Panc1 (cell line): ENCODE measurements around the gene EIPR1. TPM values are rescaled to one million over a fixed set of nuclear protein-coding genes. Genes with fewer than 3 reads are reported as not detected.

Source experiments
- ATAC-seq: fragments of 200-7000 bp; cut with Tn5 transposase; 2 replicates; pipeline ENCODE4 v1.9.1; 2020; ENCODE audit warnings: mild to moderate bottlenecking, moderate library complexity
- Bru-seq: library from RNA; stranded (reverse); fragments of 400-500 nt; gene quantifications from one replicate; lab custom pipeline; 2021; lab: Mats Ljungman, UMichigan
- BruChase-seq, 2 experiments: library from RNA; stranded (reverse); fragments of 400-500 nt; gene quantifications; one replicate each; lab custom pipeline; 2021; lab: Mats Ljungman, UMichigan
- BruUV-seq: library from RNA; stranded (reverse); fragments of 400-500 nt; replicated peaks from 2 replicates; lab custom pipeline; 2021; lab: Mats Ljungman, UMichigan
- CTCF ChIA-PET: fragments of 300-600 bp; sonication (Branson Sonifier 250); formaldehyde crosslinking; loops from one replicate; lab custom pipeline; 2022; ENCODE audit warnings: antibody characterized with exemption; lab: Charles Lee
- POLR2A ChIA-PET: fragments of 300-600 bp; sonication (Branson Sonifier 250); formaldehyde crosslinking; loops from one replicate; lab custom pipeline; 2022; ENCODE audit warnings: antibody characterized with exemption; lab: Charles Lee
- DNase-seq: peaks from one replicate; pipeline ENCODE4 v3.0.0-alpha.2; 2010; ENCODE audit warnings: low read depth, low spot score
- H3K27ac ChIP-seq: 2 replicates; pipeline ENCODE4 v1.5.1; 2011; ENCODE audit warnings: mild to moderate bottlenecking, low read length, inconsistent platforms
- H3K27me3 ChIP-seq: fragments of 200-500 bp; sonication (Bioruptor generic); 2 replicates; pipeline ENCODE4 v1.6.0; 2014; ENCODE audit warnings: low read length, inconsistent platforms; ENCODE audit not compliant: control insufficient read depth, insufficient read depth
- H3K36me3 ChIP-seq: fragments of 200-500 bp; sonication (Bioruptor generic); 2 replicates; pipeline ENCODE4 v1.5.1; 2014; ENCODE audit warnings: inconsistent platforms, mild to moderate bottlenecking, low read length, moderate library complexity; ENCODE audit not compliant: control insufficient read depth, insufficient read depth
- H3K4me1 ChIP-seq: 2 replicates; pipeline ENCODE4 v1.5.1; 2011; ENCODE audit warnings: inconsistent platforms, mild to moderate bottlenecking, low read length, moderate library complexity; ENCODE audit not compliant: control insufficient read depth, insufficient read depth
- H3K4me3 ChIP-seq, 2 experiments: 2 replicates each; pipeline ENCODE4 v1.5.1; 2011 to 2012; ENCODE audit warnings: low read depth in 2 of 2, low read length in 2 of 2, mild to moderate bottlenecking in 2 of 2, inconsistent platforms in 1 of 2, moderate library complexity in 1 of 2
- H3K9me3 ChIP-seq: fragments of 200-500 bp; sonication (Bioruptor generic); 2 replicates; pipeline ENCODE4 v1.5.1; 2014; ENCODE audit warnings: low read depth, mild to moderate bottlenecking, inconsistent platforms, low read length, moderate library complexity; ENCODE audit not compliant: control insufficient read depth, insufficient read depth
- POLR2AphosphoS5 ChIP-seq: IDR thresholded peaks from 2 replicates; pipeline ENCODE4 v1.6.1; 2012; ENCODE audit warnings: mild to moderate bottlenecking, low read depth, low read length, moderate library complexity
- SIN3A ChIP-seq: IDR thresholded peaks from 2 replicates; pipeline ENCODE4 v1.6.1; 2012; ENCODE audit warnings: low read depth, mild to moderate bottlenecking, low read length, moderate library complexity, borderline replicate concordance; ENCODE audit not compliant: insufficient read depth
- TCF7L2 ChIP-seq: IDR thresholded peaks from 2 replicates; pipeline ENCODE4 v1.6.1; 2011; ENCODE audit warnings: mild to moderate bottlenecking, low read depth, low read length, inconsistent platforms
- in situ Hi-C: cut with HindIII; loops from 2 replicates; pipeline ENCODE4 v1.10.0; 2016; ENCODE audit warnings: low sequenced_read_pairs, low pct_unique_long_range_greater_than_20kb
- intact Hi-C: fragments of 100-400 bp; cut with micrococcal nuclease; formaldehyde crosslinking; loops from one replicate; pipeline ENCODE4 v1.10.0; 2022; ENCODE audit not compliant: unreplicated experiment
- long read RNA-seq: library from polyadenylated mRNA; unstranded; transcript quantifications from one replicate; pipeline ENCODE4 v2.0.0, GENCODE V29; 2021; ENCODE audit not compliant: unreplicated experiment
- polyA plus RNA-seq: library from polyadenylated mRNA; unstranded; fragments of >200 nt; gene quantifications from one replicate; pipeline ENCODE4 v1.2.1, GENCODE V29; 2012; ENCODE audit warnings: missing spikeins; ENCODE audit not compliant: insufficient read length
- total RNA-seq: library from RNA; stranded (reverse); gene quantifications from one replicate; pipeline ENCODE4 v1.2.1, GENCODE V29; 2021; ENCODE audit not compliant: unreplicated experiment
- TF ChIP-seq, protein P1 (sequence below): fragments of 450-650 bp; IDR thresholded peaks from 2 replicates; pipeline ENCODE4 v1.5.1; 2017; ENCODE audit warnings: mild to moderate bottlenecking
- TF ChIP-seq, protein P2 (sequence below), 2 experiments: IDR thresholded peaks; 2 replicates each; pipeline ENCODE4 v1.6.1; 2011 to 2012; ENCODE audit warnings: low read depth in 2 of 2, control low read depth in 1 of 2, low read length in 1 of 2, mild to moderate bottlenecking in 1 of 2, moderate library complexity in 1 of 2; ENCODE audit not compliant: insufficient read depth in 1 of 2

The EIPR1 gene
- total RNA-seq, result 26.7 TPM
- polyA plus RNA-seq, result 52.3 TPM
- percentile 67 among the genes with signal in this experiment for Bru-seq, nascent RNA
- percentile 57 among the genes with signal in this experiment for BruChase-seq, experiment 1, labeled RNA remaining after a 2-hour chase
- percentile 60 among the genes with signal in this experiment for BruChase-seq, experiment 2, labeled RNA remaining after a 6-hour chase
- long read RNA-seq, transcript EIPR1-201 (9 exons, 1,766 nt), result major isoform, 63 of 98 reads
- long read RNA-seq, partial matches to known transcripts, result 2 of 98 reads
- long read RNA-seq, other reads (novel, unspliced or antisense), result 31 of 98 reads

DNA sequence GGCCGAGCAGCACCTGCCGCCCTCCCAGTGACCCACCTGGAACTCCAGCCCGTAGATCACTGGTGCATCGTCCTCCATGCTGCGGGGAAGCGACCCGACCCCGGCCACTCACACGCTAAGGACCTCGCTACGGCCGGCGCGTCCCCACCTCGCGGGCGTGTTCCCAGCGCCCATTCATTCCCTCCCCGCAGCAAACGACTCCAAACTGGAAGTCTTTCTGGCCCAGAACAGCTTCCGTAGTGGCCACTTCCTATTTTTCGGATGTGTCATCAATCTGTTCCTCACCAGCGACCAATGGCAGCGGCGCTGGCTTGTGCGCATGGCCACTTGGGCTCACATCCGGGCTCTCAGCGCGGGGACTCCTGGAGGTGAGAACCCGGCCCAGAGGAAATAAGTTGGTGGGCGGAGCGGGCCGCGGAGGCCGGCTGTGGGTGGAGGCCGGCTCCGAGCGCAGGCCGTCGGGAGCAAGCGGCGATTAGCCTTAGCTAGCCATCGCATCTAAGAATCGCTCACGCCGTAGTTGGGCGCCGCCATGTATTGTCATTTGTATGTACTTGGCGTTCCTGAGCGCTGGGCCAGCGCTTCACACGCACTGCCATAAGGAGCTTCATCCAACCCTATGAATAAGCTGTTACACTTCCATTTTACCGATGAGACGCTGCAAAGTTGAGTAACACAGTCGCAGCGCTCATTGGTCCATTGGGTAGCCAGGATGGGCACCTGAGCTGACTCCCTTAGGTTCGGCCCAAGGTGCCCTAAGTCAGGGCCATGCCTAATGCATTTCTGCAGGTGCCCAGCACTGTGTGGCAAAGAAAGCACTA is at the start of gene EIPR1:
Gene EIPR1, minus strand, starts transcription at position 207 of the 821 bp plus-strand sequence. Its CDS starts 129 bp downstream, at position 78.
- BruUV-seq, result no TSS peak
- POLR2A ChIA-PET, result interaction anchor here (0.6 kb wide), 1 partner anchor 35 kb away, joined by 3 read pairs; no protein-coding TSS in a partner anchor
- intact Hi-C loops, result no loop called here
- peak; percentile 89 for TF ChIP-seq SIN3A
- 0 out of 2 replicates have a peak, but pooled peaks have one; percentile 32 for TF ChIP-seq TCF7L2
- TF ChIP-seq, protein P1, sequence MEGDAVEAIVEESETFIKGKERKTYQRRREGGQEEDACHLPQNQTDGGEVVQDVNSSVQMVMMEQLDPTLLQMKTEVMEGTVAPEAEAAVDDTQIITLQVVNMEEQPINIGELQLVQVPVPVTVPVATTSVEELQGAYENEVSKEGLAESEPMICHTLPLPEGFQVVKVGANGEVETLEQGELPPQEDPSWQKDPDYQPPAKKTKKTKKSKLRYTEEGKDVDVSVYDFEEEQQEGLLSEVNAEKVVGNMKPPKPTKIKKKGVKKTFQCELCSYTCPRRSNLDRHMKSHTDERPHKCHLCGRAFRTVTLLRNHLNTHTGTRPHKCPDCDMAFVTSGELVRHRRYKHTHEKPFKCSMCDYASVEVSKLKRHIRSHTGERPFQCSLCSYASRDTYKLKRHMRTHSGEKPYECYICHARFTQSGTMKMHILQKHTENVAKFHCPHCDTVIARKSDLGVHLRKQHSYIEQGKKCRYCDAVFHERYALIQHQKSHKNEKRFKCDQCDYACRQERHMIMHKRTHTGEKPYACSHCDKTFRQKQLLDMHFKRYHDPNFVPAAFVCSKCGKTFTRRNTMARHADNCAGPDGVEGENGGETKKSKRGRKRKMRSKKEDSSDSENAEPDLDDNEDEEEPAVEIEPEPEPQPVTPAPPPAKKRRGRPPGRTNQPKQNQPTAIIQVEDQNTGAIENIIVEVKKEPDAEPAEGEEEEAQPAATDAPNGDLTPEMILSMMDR, result no peak
- peak; percentile 88 for TF ChIP-seq POLR2AphosphoS5
- TF ChIP-seq, protein P2, sequence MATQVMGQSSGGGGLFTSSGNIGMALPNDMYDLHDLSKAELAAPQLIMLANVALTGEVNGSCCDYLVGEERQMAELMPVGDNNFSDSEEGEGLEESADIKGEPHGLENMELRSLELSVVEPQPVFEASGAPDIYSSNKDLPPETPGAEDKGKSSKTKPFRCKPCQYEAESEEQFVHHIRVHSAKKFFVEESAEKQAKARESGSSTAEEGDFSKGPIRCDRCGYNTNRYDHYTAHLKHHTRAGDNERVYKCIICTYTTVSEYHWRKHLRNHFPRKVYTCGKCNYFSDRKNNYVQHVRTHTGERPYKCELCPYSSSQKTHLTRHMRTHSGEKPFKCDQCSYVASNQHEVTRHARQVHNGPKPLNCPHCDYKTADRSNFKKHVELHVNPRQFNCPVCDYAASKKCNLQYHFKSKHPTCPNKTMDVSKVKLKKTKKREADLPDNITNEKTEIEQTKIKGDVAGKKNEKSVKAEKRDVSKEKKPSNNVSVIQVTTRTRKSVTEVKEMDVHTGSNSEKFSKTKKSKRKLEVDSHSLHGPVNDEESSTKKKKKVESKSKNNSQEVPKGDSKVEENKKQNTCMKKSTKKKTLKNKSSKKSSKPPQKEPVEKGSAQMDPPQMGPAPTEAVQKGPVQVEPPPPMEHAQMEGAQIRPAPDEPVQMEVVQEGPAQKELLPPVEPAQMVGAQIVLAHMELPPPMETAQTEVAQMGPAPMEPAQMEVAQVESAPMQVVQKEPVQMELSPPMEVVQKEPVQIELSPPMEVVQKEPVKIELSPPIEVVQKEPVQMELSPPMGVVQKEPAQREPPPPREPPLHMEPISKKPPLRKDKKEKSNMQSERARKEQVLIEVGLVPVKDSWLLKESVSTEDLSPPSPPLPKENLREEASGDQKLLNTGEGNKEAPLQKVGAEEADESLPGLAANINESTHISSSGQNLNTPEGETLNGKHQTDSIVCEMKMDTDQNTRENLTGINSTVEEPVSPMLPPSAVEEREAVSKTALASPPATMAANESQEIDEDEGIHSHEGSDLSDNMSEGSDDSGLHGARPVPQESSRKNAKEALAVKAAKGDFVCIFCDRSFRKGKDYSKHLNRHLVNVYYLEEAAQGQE (IDR thresholded peaks at IDR 0.05; ENCODE audit: insufficient read depth in 1 of 2, low read depth in 2 of 2, low read length in 1 of 2), result no peak
- in situ Hi-C loops, result no loop called here
- DNase-seq (peak; percentile 93), ATAC-seq (peak; percentile 94)
- Histone ChIP-seq H3K9me3 (no peaks in the 10 kb centered on the region), H3K27ac (peak within 1 kb of the TSS; percentile 98), H3K4me1 (peaks cover 18% of the 10 kb centered on the region), H3K36me3 (peaks cover 17% of the 10 kb centered on the region), H3K27me3 (no peaks in the 10 kb centered on the region), H3K4me3 (peak within 1 kb of the TSS; percentile 69 to 98)
- CTCF ChIA-PET, result interaction anchor here (0.7 kb wide), 1 partner anchor 598 kb away, joined by 3 read pairs; no protein-coding TSS in a partner anchor

DNA sequence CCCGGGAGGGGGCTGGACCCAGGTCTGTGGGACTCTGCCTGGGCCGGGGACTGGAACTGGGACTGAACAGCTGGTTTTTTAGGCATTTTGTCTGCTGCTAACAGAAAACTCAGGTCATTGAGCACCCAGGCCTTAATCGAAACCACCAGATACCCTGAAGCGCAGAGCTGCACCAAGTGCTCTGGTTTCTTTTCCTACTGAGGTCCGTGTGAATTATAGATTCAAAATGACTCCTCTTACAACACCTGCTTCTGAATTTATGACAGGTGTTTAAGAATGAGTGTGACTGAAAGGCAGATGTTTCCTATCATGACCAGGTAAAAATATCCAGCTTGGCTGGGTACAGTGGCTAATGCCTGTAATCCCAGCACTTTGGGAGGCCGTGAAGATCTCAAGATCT is 49.7 kb upstream of the EIPR1 start:
- peaks cover 18% of the 10 kb centered on the region for H3K36me3 ChIP-seq
- no peaks in the 10 kb centered on the region for H3K27me3 ChIP-seq
- DNase-seq, result no peak
- no peaks in the 10 kb centered on the region for H3K9me3 ChIP-seq
- intact Hi-C loops (no loop called here), in situ Hi-C loops (no loop called here)
- POLR2A ChIA-PET, result no interaction called here
- TF ChIP-seq SIN3A (no peak), TCF7L2 (no peak), POLR2AphosphoS5 (no peak)
- TF ChIP-seq, protein P1, result no peak
- TF ChIP-seq, protein P2 (IDR thresholded peaks at IDR 0.05; ENCODE audit: insufficient read depth in 1 of 2, low read depth in 2 of 2, low read length in 1 of 2), result no peak
- no peak for ATAC-seq
- H3K27ac ChIP-seq, result no peak overlapping the region
- H3K4me3 ChIP-seq, result no peak overlapping the region
- BruUV-seq, result no TSS peak
- CTCF ChIA-PET, result no interaction called here
- no peaks in the 10 kb centered on the region for H3K4me1 ChIP-seq
